Endothelial cell of umbilical vein (primary cell): Measurements from ENCODE around the gene CCDC142. TPM values are rescaled to one million over a fixed set of nuclear protein-coding genes. Genes with fewer than 3 reads are reported as not detected.

Source experiments
- BruUV-seq: library from RNA; stranded (reverse); fragments of 400-500 nt; replicated peaks from 2 replicates; lab custom pipeline; 2021; lab: Mats Ljungman, UMichigan
- CTCF ChIA-PET: fragments of 300-600, 350-600 bp; sonication (Branson Sonifier 250); formaldehyde crosslinking; loops from one replicate; lab custom pipeline; 2021; ENCODE audit warnings: antibody characterized with exemption, inconsistent platforms; lab: Charles Lee
- POLR2A ChIA-PET: fragments of 300-600, 350-600 bp; sonication (Branson Sonifier 250); formaldehyde crosslinking; loops from one replicate; lab custom pipeline; 2021; ENCODE audit warnings: antibody characterized with exemption, inconsistent platforms; lab: Charles Lee
- DNase-seq: peaks from one replicate; pipeline ENCODE4 v3.0.0-alpha.2; 2011; ENCODE audit warnings: low read depth, low spot score
- FAIRE-seq: peaks from 2 replicates; lab custom pipeline; 2011; peaks lifted over from hg19 to GRCh38; lab: Jason Lieb, UNC
- H2AFZ ChIP-seq: 2 replicates; pipeline ENCODE4 v1.6.0; 2012; ENCODE audit warnings: low read depth, low read length, control low read depth, inconsistent platforms
- H3K27ac ChIP-seq: 2 replicates; pipeline ENCODE4 v1.5.1; 2011; ENCODE audit warnings: low read depth, mild to moderate bottlenecking, control low read depth, low read length, moderate library complexity; ENCODE audit not compliant: insufficient read depth
- H3K27me3 ChIP-seq, 2 experiments: 2 replicates each; pipeline versions ENCODE4 v1.6.0 to v1.6.1; 2011; ENCODE audit warnings: low read length in 2 of 2, mixed read lengths in 1 of 2; ENCODE audit not compliant: control insufficient read depth in 2 of 2, insufficient read depth in 2 of 2
- H3K36me3 ChIP-seq, 2 experiments: 2 replicates in 1 of 2; 3 replicates in 1 of 2; pipeline ENCODE4 v1.5.1; 2011; ENCODE audit warnings: low read length in 2 of 2, mild to moderate bottlenecking in 1 of 2, moderate library complexity in 1 of 2; ENCODE audit not compliant: control insufficient read depth in 2 of 2, insufficient read depth in 2 of 2; ENCODE audit errors: extremely low read depth in 1 of 2
- H3K4me1 ChIP-seq: 3 replicates; pipeline ENCODE4 v1.5.1; 2011; ENCODE audit warnings: mild to moderate bottlenecking, low read length; ENCODE audit not compliant: control insufficient read depth, insufficient read depth; ENCODE audit errors: extremely low read depth
- H3K4me2 ChIP-seq: 2 replicates; pipeline ENCODE4 v1.6.1; 2011; ENCODE audit warnings: low read length, control low read depth, mixed read lengths; ENCODE audit not compliant: insufficient read depth
- H3K4me3 ChIP-seq, 3 experiments: fragments of 200-600 bp in 1 of 3; sonication (generic), shearing (Covaris generic) in 1 of 3; replicated peaks in 1 of 3; 2 replicates each; pipeline ENCODE4 v1.5.1; 2011 to 2016; ENCODE audit warnings: control low read depth in 3 of 3, low read length in 3 of 3, mild to moderate bottlenecking in 2 of 3, inconsistent platforms in 1 of 3, low read depth in 1 of 3, moderate library complexity in 1 of 3; ENCODE audit not compliant: insufficient read depth in 1 of 3
- H3K79me2 ChIP-seq: 2 replicates; pipeline ENCODE4 v1.6.0; 2012; ENCODE audit warnings: low read length, inconsistent platforms; ENCODE audit not compliant: control insufficient read depth, insufficient read depth
- H3K9ac ChIP-seq: replicated peaks from 2 replicates; pipeline ENCODE3; 2011; ENCODE audit warnings: low read length, control low read depth; ENCODE audit not compliant: insufficient read depth; ENCODE audit errors: extremely low read depth
- H3K9me1 ChIP-seq: replicated peaks from 3 replicates; pipeline ENCODE4 v1.6.0; 2011; ENCODE audit warnings: mild to moderate bottlenecking, low read length; ENCODE audit not compliant: control insufficient read depth, insufficient read depth; ENCODE audit errors: extremely low read depth
- H3K9me3 ChIP-seq: replicated peaks from 2 replicates; pipeline ENCODE4 v1.5.1; 2012; ENCODE audit warnings: low read length, inconsistent platforms; ENCODE audit not compliant: control insufficient read depth, insufficient read depth
- H4K20me1 ChIP-seq: replicated peaks from 2 replicates; pipeline ENCODE3; 2011; ENCODE audit warnings: mild to moderate bottlenecking, low read length; ENCODE audit not compliant: control insufficient read depth, insufficient read depth; ENCODE audit errors: extremely low read depth
- CTCF ChIP-seq, 2 donors: IDR thresholded peaks; 1 replicate in 1 of 2; 2 replicates in 1 of 2; pipeline ENCODE4 v1.5.1; 2011; ENCODE audit warnings: low read length in 2 of 2, mild to moderate bottlenecking in 2 of 2, moderate library complexity in 2 of 2, control low read depth in 1 of 2, inconsistent platforms in 1 of 2, low read depth in 1 of 2; ENCODE audit not compliant: insufficient read depth in 1 of 2; ENCODE audit errors: extremely low read depth in 1 of 2
- GATA2 ChIP-seq: IDR thresholded peaks from 2 replicates; pipeline ENCODE4 v1.7.0; 2011; ENCODE audit warnings: low read depth, mild to moderate bottlenecking, moderate library complexity, mixed read lengths, low read length; ENCODE audit not compliant: insufficient read length, insufficient read depth
- MYC ChIP-seq: IDR thresholded peaks from one replicate; pipeline ENCODE4 v1.6.1; 2011; ENCODE audit warnings: mild to moderate bottlenecking, low read depth, low read length
- POLR2A ChIP-seq: IDR thresholded peaks from 2 replicates; pipeline ENCODE4 v1.6.1; 2012; ENCODE audit warnings: low read depth, mild to moderate bottlenecking, control low read depth, low read length
- POLR2AphosphoS5 ChIP-seq: IDR thresholded peaks from 2 replicates; pipeline ENCODE4 v1.6.1; 2012; ENCODE audit warnings: low read depth, mild to moderate bottlenecking, control low read depth, low read length, moderate library complexity; ENCODE audit not compliant: insufficient read depth
- dilution Hi-C: fragments of 300-500 bp; cut with MboI; formaldehyde crosslinking; loops from one replicate; pipeline ENCODE4 v1.15.0; 2019; ENCODE audit warnings: low sequenced_read_pairs; ENCODE audit not compliant: extremely low pct_ligation_motif_present
- intact Hi-C: fragments of 100-400 bp; cut with micrococcal nuclease; formaldehyde crosslinking; loops from one replicate; pipeline ENCODE4 v1.10.0; 2022
- polyA plus RNA-seq, 4 experiments: library from polyadenylated mRNA; depleted of rRNA in 3 of 4; stranded (reverse) in 3 of 4; unstranded in 1 of 4; fragments of >200 nt; gene quantifications; 2 replicates each; pipeline versions ENCODE4 v1.2.1 to v1.2.3, GENCODE V29; 2011 to 2012; ENCODE audit warnings: missing spikeins in 1 of 4
- total RNA-seq: library from RNA; stranded (reverse); gene quantifications from 2 replicates; pipeline ENCODE4 v1.2.3, GENCODE V29; 2021

Gene CCDC142
- total and polyA plus RNA-seq, 2 donors (not counting 3 experiments of a cell fraction or from before 2014, with no cell fraction given): 12.8 to 23.8 TPM

- H3K36me3 ChIP-seq: peaks cover 6 to 19% of the 10 kb centered on the region in 2 experiments
- no TSS peak for BruUV-seq
- H3K4me2 ChIP-seq: peak overlapping the region; percentile 89
- H4K20me1 ChIP-seq: no peaks in the 10 kb centered on the region
- no peaks in the 10 kb centered on the region for H3K27me3 ChIP-seq
- H3K27ac ChIP-seq: no peak overlapping the region
- no peaks in the 10 kb centered on the region for H3K9me1 ChIP-seq
- POLR2A ChIA-PET: no interaction called here
- no peak overlapping the region for H3K9ac ChIP-seq
- H3K4me1 ChIP-seq: peaks cover 20% of the 10 kb centered on the region
- TF ChIP-seq POLR2AphosphoS5: no peak
- no peak for TF ChIP-seq GATA2
- TF ChIP-seq POLR2A: no peak
- TF ChIP-seq CTCF (IDR thresholded peaks at IDR 0.05; ENCODE audit: extremely low read depth in 1 of 2, insufficient read depth in 1 of 2, low read depth in 1 of 2, low read length in 2 of 2): no peak
- TF ChIP-seq MYC: no peak
- FAIRE-seq (no peak), DNase-seq (no peak)
- peaks cover 19% of the 10 kb centered on the region for H3K79me2 ChIP-seq
- no peak overlapping the region for H3K4me3 ChIP-seq
- dilution Hi-C loops: no loop called here
- no peak overlapping the region for H2AFZ ChIP-seq
- CTCF ChIA-PET: no interaction called here
- H3K9me3 ChIP-seq: no peaks in the 10 kb centered on the region
- intact Hi-C loops: loop anchor here (2.0 kb wide), 2 partner anchors 73 to 791 kb away; partner anchors contain the start of genes INO80B and TPRKB
These were observed 44.9 kb upstream of the CCDC142 start for GRCh38 chr2:74527741-74528140.
